K562 (cell line): ENCODE results near the gene SLC8A2. TPM values are rescaled to one million over a fixed set of nuclear protein-coding genes. Genes with fewer than 3 reads are reported as not detected.

Source experiments
- CCNT2 ChIP-seq: IDR thresholded peaks from 2 replicates; pipeline ENCODE4 v1.6.1; 2011; ENCODE audit warnings: borderline replicate concordance, low read depth, mild to moderate bottlenecking, moderate library complexity, mixed read lengths, low read length; ENCODE audit not compliant: insufficient read length; ENCODE audit errors: extremely low read depth
- FOXA1 ChIP-seq: fragments of 450-650 bp; IDR thresholded peaks from 2 replicates; pipeline ENCODE4 v1.6.1; 2016; ENCODE audit warnings: mild to moderate bottlenecking, borderline replicate concordance
- JUNB ChIP-seq: fragments of 450-650 bp; formaldehyde crosslinking; conservative IDR thresholded peaks from 2 replicates; pipeline ENCODE4 v1.4.0; 2020; ENCODE audit warnings: mild to moderate bottlenecking
- PPARD ChIP-seq: fragments of 250-450 bp; sonication (Bioruptor Pico); IDR thresholded peaks from 2 replicates; pipeline ENCODE4 v1.8.0; 2022; ENCODE audit warnings: inconsistent platforms, mild to moderate bottlenecking, moderate library complexity
- PTTG1 ChIP-seq: fragments of 450-650 bp; IDR thresholded peaks from 2 replicates; pipeline ENCODE4 v1.6.1; 2016; ENCODE audit warnings: low read depth, mild to moderate bottlenecking, missing genetic modification characterization, missing compliant biosample characterization
- RAD21 ChIP-seq, 2 experiments: fragments of 250-450 bp in 1 of 2; fragments of 450-650 bp in 1 of 2; sonication (Bioruptor Pico) in 1 of 2; formaldehyde crosslinking in 1 of 2; IDR thresholded peaks in 1 of 2; conservative IDR thresholded peaks in 1 of 2; 2 replicates each; pipeline versions ENCODE4 v1.4.0 to v1.8.0; 2020 to 2022; ENCODE audit warnings: mild to moderate bottlenecking in 2 of 2, moderate library complexity in 1 of 2
- SREBF2 ChIP-seq: sonication (generic); formaldehyde crosslinking; IDR thresholded peaks from 2 replicates; pipeline ENCODE4 v1.4.0; 2020; ENCODE audit warnings: mild to moderate bottlenecking, missing genetic modification reagents
- TAF9B ChIP-seq: fragments of 450-650 bp; IDR thresholded peaks from 2 replicates; pipeline ENCODE4 v1.6.1; 2018; ENCODE audit warnings: mild to moderate bottlenecking; ENCODE audit not compliant: partially characterized antibody
- THRB ChIP-seq: fragments of 450-650 bp; formaldehyde crosslinking; conservative IDR thresholded peaks from 2 replicates; pipeline ENCODE4 v1.4.0; 2022; ENCODE audit warnings: mild to moderate bottlenecking, missing genetic modification characterization
- XRCC5 ChIP-seq: fragments of 200-400 bp; formaldehyde crosslinking; IDR thresholded peaks from 2 replicates; pipeline ENCODE4 v1.6.1; 2017; ENCODE audit warnings: low read depth, mild to moderate bottlenecking, low read length
- YBX1 ChIP-seq: fragments of 450-650 bp; IDR thresholded peaks from 2 replicates; pipeline ENCODE4 v1.7.1; 2016; ENCODE audit warnings: mild to moderate bottlenecking
- ZNF140 ChIP-seq: fragments of 250-450 bp; sonication (Bioruptor Pico); IDR thresholded peaks from 2 replicates; pipeline ENCODE4 v1.8.0; 2021; ENCODE audit warnings: moderate library complexity, mild to moderate bottlenecking, inconsistent platforms
- ZNF589 ChIP-seq: fragments of 200-800 bp; sonication (Bioruptor generic); IDR thresholded peaks from 2 replicates; pipeline ENCODE4 v1.6.1; 2016; ENCODE audit warnings: low read depth, missing genetic modification characterization, missing compliant biosample characterization
- ZNF609 ChIP-seq: sonication (generic); formaldehyde crosslinking; IDR thresholded peaks from 2 replicates; pipeline ENCODE4 v1.8.1; 2023; ENCODE audit warnings: missing genetic modification reagents, mild to moderate bottlenecking, borderline replicate concordance
- polyA plus RNA-seq, 8 experiments: library from polyadenylated mRNA; depleted of rRNA in 4 of 8; stranded (reverse) in 5 of 8; unstranded in 3 of 8; fragments of >200 nt; fragmentation: Nextera tagmentation in 2 of 8; fragmentation: Illumina TruSeq in 1 of 8; extraction: Ambion mirVana in 2 of 8; extraction: Trizol in 1 of 8; gene quantifications; 2 replicates each; pipeline versions ENCODE4 v1.2.1 to v1.2.3, GENCODE V29; 2011 to 2014; ENCODE audit warnings: inconsistent platforms in 1 of 8, missing spikeins in 1 of 8
- total RNA-seq, 7 experiments: library from RNA; depleted of rRNA in 6 of 7; stranded (reverse); fragments of >200 nt in 6 of 7; fragmentation: Illumina TruSeq in 2 of 7; extraction: Trizol in 2 of 7; gene quantifications; 2 replicates each; pipeline versions ENCODE4 v1.2.1 to v1.2.3, GENCODE V29; 2011 to 2021; ENCODE audit warnings: low replicate concordance in 1 of 7

SLC8A2 gene
- total and polyA plus RNA-seq, 9 of the 15 experiments (the other 6 are each of a cell fraction or from before 2014, with no cell fraction given): 0.07 to 0.66 (median 0.24) TPM; not detected in 3

- TF ChIP-seq ZNF609 (CRISPR knock-in tag): no peak
- TF ChIP-seq PPARD (CRISPR knock-in tag): no peak
- TF ChIP-seq CCNT2: no peak
- no peak for TF ChIP-seq ZNF140 (CRISPR knock-in tag)
- no peak for TF ChIP-seq SREBF2 (CRISPR knock-in tag)
- no peak for TF ChIP-seq THRB (CRISPR knock-in tag)
- no peak for TF ChIP-seq TAF9B
- TF ChIP-seq JUNB (CRISPR knock-in tag): no peak
- TF ChIP-seq RAD21 (CRISPR knock-in tag; conservative IDR thresholded peaks at IDR 0.05 in 1 of 2, IDR thresholded peaks at IDR 0.05 in 1 of 2): no peak
- no peak for TF ChIP-seq ZNF589 (CRISPR knock-in tag)
- TF ChIP-seq FOXA1: no peak
- no peak for TF ChIP-seq XRCC5
- no peak for TF ChIP-seq YBX1
- TF ChIP-seq PTTG1 (tag): no peak
Observed at GRCh38 chr19:47402504-47402903, 69.2 kb downstream of the SLC8A2 start (continued).
